Lung (tissue), 12 donors: ENCODE measurements around the gene ADAP1. TPM values are rescaled to one million over a fixed set of nuclear protein-coding genes. Genes with fewer than 3 reads are reported as not detected.
A peak's percentile ranks its signal among the peaks of the same experiment; 100 is the strongest.
"Not testable (repeated sequence)": the region's sequence is repeated elsewhere in the genome, so short reads cannot be mapped to it uniquely, and the experiment has no call there.

ENCODE experiments used
- ATAC-seq: fragments of 200-7000 bp; cut with Tn5 transposase; one replicate; pipeline ENCODE4 v1.9.1; 2020; ENCODE audit warnings: moderate number of reproducible peaks; ENCODE audit not compliant: insufficient read depth, low FRiP score
- DNase-seq, 3 donors: peaks; one replicate each; pipeline ENCODE4 v3.0.0-alpha.2; 2013 to 2017
- H3K27ac ChIP-seq, 2 donors: one replicate each; pipeline ENCODE4 v1.5.1; 2013; ENCODE audit warnings: mild to moderate bottlenecking in 2 of 2, moderate library complexity in 2 of 2, control low read depth in 1 of 2, inconsistent platforms in 1 of 2, low read depth in 1 of 2, low read length in 1 of 2
- H3K27me3 ChIP-seq, 3 donors: one replicate each; pipeline ENCODE4 v1.5.1; 2013; ENCODE audit warnings: low read length in 2 of 3; ENCODE audit not compliant: control insufficient read depth in 3 of 3, insufficient read depth in 3 of 3
- H3K36me3 ChIP-seq, 4 donors: one replicate each; pipeline ENCODE4 v1.5.1; 2013; ENCODE audit warnings: low read length in 4 of 4, mild to moderate bottlenecking in 1 of 4, moderate library complexity in 1 of 4; ENCODE audit not compliant: control insufficient read depth in 4 of 4, insufficient read depth in 4 of 4
- H3K4me1 ChIP-seq, 5 donors: one replicate each; pipeline ENCODE4 v1.5.1; 2013; ENCODE audit warnings: low read length in 5 of 5, mild to moderate bottlenecking in 2 of 5, moderate library complexity in 1 of 5; ENCODE audit not compliant: control insufficient read depth in 5 of 5, insufficient read depth in 5 of 5
- H3K4me3 ChIP-seq: one replicate; pipeline ENCODE4 v1.5.1; 2013; ENCODE audit warnings: mild to moderate bottlenecking, control low read depth, moderate library complexity
- H3K9ac ChIP-seq, 2 donors: one replicate each; pipeline ENCODE4 v1.5.1; 2013; ENCODE audit warnings: low read length in 2 of 2, control low read depth in 1 of 2; ENCODE audit not compliant: insufficient read depth in 1 of 2
- H3K9me3 ChIP-seq, 4 donors: one replicate each; pipeline ENCODE4 v1.5.1; 2013; ENCODE audit warnings: low read length in 3 of 4, mild to moderate bottlenecking in 1 of 4, moderate library complexity in 1 of 4; ENCODE audit not compliant: control insufficient read depth in 4 of 4, insufficient read depth in 3 of 4
- WGBS, 2 donors: extraction: QIAGEN DNeasy Blood & Tissue Kit; methylation state at CpG; one replicate each; pipeline ENCODE4 v1.1.7; 2013; 5-methylcytosine and 5-hydroxymethylcytosine counted together
- polyA plus RNA-seq, 2 donors: library from polyadenylated mRNA; stranded (reverse); fragments of 200-250 nt; gene quantifications; one replicate each; pipeline ENCODE4 v1.2.1, GENCODE V29; 2013
- total RNA-seq, 2 donors: library from RNA; depleted of rRNA in 1 of 2; stranded (reverse); fragments of >200 nt in 1 of 2; gene quantifications; one replicate each; pipeline ENCODE4 v1.2.1, GENCODE V29; 2014 to 2021
- TF ChIP-seq, protein P1 (sequence below): IDR thresholded peaks from 2 replicates; pipeline ENCODE4 v1.5.1; 2012; ENCODE audit warnings: mild to moderate bottlenecking; ENCODE audit errors: control extremely low read depth, extremely low read depth
- donor health status: control.
- donor health status: control.
- donor health status: Bipolar disorder and iron deficiency.
- donor health status: healthy.
- donor health status: DM: yes; HTN: yes; CAD: no.

Gene ADAP1
- total and polyA plus RNA-seq, 4 donors, result 11.5 to 39.0 (median 32.6) TPM

DNA sequence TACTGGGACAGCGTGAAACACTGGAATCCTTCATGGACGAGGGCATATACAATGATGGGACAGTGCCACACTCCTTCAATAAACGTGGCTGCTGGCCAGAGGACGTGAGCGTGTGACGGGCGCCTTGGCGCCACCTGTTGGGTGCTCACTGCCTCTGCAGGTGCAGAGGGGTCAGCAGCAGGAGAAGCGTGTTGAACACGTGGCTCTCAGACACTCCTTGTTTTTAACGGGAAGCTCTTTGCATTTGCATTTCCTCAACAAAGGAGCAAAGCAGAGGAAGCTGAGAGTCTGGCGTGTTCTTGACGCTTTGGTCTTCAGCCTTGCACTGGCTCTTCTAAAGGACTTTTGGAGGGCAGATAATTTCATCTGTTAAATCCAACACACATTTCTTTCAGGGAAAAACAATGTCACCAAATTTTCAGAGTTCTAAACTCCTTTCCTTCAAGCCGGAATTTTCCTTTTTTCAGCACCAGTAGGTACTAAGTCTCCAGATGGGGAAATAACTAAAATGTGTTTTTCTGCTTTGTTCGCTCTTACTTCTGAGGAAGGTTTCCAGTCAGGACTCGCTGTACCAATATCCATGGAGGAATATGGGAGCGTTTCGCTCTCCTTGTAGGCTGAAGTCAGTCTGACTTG is 81.0 kb downstream of the ADAP1 start:
- Histone ChIP-seq H3K9ac (no peak overlapping the region), H3K4me1 (peaks cover 4 to 14% (median 9%) of the 10 kb centered on the region in 5 donors), H3K36me3 (peaks cover 3 to 24% (median 16%) of the 10 kb centered on the region in 4 donors), H3K27me3 (no peaks in the 10 kb centered on the region), H3K9me3 (no peaks in the 10 kb centered on the region), H3K4me3 (no peak overlapping the region), H3K27ac (peak overlapping the region; percentile 51 to 54)
- TF ChIP-seq, protein P1, sequence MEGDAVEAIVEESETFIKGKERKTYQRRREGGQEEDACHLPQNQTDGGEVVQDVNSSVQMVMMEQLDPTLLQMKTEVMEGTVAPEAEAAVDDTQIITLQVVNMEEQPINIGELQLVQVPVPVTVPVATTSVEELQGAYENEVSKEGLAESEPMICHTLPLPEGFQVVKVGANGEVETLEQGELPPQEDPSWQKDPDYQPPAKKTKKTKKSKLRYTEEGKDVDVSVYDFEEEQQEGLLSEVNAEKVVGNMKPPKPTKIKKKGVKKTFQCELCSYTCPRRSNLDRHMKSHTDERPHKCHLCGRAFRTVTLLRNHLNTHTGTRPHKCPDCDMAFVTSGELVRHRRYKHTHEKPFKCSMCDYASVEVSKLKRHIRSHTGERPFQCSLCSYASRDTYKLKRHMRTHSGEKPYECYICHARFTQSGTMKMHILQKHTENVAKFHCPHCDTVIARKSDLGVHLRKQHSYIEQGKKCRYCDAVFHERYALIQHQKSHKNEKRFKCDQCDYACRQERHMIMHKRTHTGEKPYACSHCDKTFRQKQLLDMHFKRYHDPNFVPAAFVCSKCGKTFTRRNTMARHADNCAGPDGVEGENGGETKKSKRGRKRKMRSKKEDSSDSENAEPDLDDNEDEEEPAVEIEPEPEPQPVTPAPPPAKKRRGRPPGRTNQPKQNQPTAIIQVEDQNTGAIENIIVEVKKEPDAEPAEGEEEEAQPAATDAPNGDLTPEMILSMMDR, result peak; percentile 84
- 30 to 33% methylated on average over 18 of the region's 18 CpGs for WGBS, 2 donors
- peak; percentile 60 for ATAC-seq
- peak; percentile 80 to 86 (median 80) for DNase-seq

DNA sequence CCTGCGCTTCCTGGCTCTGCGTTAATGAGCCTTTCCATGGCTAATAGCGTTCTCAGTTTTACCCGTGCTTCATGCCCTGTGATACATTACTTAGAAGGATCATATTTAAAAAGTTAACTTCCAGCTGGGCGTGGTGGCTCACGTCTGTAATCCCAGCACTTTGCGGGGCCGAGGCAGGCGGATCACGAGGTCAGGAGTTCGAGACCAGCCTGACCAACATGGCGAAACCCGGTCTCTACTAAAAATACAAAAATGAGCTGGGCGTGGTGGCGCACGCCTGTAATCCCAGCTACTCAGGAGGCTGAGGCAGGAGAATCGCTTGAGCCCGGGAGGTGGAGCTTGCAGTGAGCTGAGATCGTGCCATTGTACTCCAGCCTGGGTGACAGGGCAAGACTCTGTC is 81.8 kb downstream of the ADAP1 start:
- H3K36me3 ChIP-seq, result peaks cover 3 to 30% (median 18%) of the 10 kb centered on the region in 4 donors
- 90 to 92% methylated on average over 19 of the region's 19 CpGs for WGBS, 2 donors
- not testable (repeated sequence) for ATAC-seq

DNA sequence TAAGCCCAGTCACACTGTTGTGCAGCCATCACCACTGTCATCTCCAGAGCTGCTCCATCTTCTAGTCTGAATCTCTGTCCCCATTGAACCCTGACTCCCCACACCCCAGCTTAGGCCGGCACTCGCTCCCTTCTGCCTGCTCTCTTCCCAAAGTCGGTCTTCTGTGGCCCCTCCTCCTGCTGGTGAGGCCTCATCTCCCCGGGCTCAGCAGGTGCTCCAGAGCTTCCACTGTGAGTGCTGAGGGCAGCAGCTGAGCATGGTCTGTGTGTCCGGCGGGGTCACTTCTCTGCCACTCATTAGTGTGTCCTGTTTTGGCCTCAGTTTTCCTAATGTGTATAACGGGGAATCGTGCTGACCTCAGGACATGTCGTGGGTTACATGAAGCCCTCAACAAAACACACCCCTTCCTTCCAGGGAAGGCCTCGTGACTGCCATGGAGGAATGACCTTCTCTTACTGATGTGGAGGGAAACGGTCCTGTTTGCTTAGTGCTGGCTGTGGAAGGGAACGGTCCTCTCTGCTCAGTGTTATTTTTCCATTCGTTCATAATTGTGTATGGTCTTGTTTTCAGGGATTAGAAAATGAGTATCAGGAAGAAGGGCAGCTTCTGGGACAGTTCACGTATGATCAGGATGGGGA is 82.5 kb downstream of the ADAP1 start:
- Histone ChIP-seq H3K4me3 (no peak overlapping the region), H3K27me3 (no peaks in the 10 kb centered on the region), H3K4me1 (peaks cover 6 to 19% (median 10%) of the 10 kb centered on the region in 5 donors), H3K27ac (peak overlapping the region in 1 of 2 donors; percentile 41), H3K9me3 (no peaks in the 10 kb centered on the region), H3K9ac (no peak overlapping the region), H3K36me3 (peaks cover 3 to 33% (median 22%) of the 10 kb centered on the region in 4 donors)
- 83 to 90% methylated on average over 14 of the region's 14 CpGs for WGBS, 2 donors
- TF ChIP-seq, protein P1, result no peak
- no peak for DNase-seq
- no peak for ATAC-seq

More for the DNA sequence above, 81.8 kb downstream of the ADAP1 start:
- not testable (repeated sequence) for DNase-seq, H3K27me3 ChIP-seq, H3K9ac ChIP-seq, H3K4me3 ChIP-seq, H3K9me3 ChIP-seq
- peak overlapping the region in 1 of 2 donors; percentile 41 for H3K27ac ChIP-seq
- peaks cover 3 to 12% (median 7%) of the 10 kb centered on the region in 5 donors for H3K4me1 ChIP-seq

DNA sequence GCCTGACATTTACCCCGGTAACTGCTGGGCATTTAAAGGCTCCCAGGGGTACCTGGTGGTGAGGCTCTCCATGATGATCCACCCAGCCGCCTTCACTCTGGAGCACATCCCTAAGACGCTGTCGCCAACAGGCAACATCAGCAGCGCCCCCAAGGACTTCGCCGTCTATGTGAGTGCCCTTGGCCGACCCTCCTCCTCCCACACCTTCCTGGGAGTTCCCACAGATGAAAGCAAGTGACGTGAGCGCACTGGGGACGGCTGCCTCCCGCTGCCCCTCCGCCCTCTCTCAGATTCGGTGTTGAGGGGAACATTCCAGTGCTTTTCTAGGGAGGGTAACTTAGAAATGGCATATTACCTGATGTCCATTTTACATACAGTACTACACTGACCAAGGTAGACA is 85.1 kb downstream of the ADAP1 start:
- 85 to 92% methylated on average over 14 of the region's 14 CpGs for WGBS, 2 donors
- H3K4me1 ChIP-seq, result peaks cover 4 to 20% (median 17%) of the 10 kb centered on the region in 5 donors
- no peak for ATAC-seq
- no peak for DNase-seq
- H3K27me3 ChIP-seq, result no peaks in the 10 kb centered on the region
- TF ChIP-seq, protein P1, result no peak
- H3K9me3 ChIP-seq, result no peaks in the 10 kb centered on the region
- no peak overlapping the region for H3K9ac ChIP-seq
- peaks cover 9 to 39% (median 35%) of the 10 kb centered on the region in 4 donors for H3K36me3 ChIP-seq
- H3K27ac ChIP-seq, result peak overlapping the region in 1 of 2 donors; percentile 49
- H3K4me3 ChIP-seq, result no peak overlapping the region
